GM19043 (cell line): ENCODE results near the gene APMAP.

Experiments used
- ATAC-seq: cut with Tn5 transposase; IDR thresholded peaks from one replicate; pipeline ENCODE4 v1.9.1; 2021; ENCODE audit warnings: low read depth; ENCODE audit not compliant: unreplicated experiment

The APMAP gene

DNA sequence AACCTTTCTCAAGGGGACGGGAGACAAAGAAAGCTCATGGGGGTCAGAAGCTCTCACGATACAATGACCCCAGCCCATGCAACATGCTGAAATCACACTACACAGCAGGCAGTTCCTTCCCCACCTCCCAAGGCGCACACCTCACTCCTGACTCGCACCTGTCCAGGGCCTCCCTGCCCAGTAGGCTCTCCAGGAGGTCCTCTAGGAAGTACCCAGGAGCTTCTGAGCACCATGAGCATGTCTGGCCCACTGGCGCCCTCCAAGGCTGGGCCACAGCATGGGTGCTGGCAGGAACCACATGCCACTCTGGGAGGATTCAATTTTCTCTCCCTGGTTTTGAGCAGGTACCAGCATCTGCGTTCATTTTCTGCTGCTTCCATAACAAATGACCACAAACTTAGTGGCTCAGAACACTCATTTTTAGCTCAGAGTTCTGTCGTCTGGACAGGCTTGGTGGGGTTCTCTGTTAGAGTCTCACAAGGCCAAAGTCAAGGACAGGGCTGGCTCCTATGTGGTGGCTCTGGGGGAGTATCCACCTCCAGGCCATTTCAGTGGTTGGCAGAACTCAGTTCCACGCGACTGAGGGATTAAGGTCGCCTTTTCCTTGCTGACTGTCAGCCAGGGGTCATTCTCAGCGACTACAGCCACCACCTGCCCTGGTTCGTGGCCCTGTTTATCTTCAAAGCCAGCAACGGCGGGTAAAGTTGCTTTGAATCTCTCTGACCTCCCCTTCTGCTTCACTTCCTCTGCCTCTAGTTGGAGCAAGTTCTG lies 32.7 kb upstream of the APMAP start:
- ATAC-seq: no peak

DNA sequence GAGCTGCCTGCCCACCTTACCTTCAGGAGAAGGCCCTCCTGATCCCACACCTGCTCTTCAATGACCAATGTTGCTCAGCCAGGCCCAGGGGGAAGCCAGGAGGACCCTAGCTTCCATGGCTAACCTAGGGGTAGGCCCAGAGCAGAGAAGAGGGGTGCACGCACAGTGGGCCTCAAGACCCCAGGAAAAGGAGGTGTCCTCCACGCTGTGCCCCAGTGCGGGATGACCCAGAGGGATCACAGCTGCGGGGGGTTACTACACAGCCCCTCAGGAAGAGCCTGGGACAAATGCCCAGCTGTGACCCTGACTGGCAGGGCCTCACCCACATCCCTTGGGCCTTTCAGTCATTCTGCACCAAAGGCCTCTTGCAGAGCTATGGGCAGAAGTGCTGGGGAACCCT lies 31.6 kb upstream of the APMAP start:
- ATAC-seq: no peak

DNA sequence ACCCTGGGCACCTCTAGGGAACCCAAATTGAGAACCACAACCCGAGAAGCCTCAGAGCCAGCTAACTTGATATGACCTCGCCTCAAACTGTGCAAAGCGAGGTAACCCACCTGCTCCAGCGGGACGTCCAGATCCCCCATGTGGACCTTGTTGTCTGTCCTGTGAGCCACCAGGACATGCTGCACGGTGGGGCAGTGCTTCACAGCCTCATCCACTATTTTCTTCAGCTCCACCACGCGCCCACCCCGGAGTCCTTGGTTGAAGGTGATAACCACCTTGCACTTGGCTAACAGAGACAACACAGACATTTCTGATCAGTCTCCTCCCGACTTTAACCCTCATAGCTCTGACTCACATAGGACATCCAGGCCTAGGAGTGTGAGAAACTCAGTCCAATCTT lies 30.8 kb upstream of the APMAP start:
- no peak for ATAC-seq

DNA sequence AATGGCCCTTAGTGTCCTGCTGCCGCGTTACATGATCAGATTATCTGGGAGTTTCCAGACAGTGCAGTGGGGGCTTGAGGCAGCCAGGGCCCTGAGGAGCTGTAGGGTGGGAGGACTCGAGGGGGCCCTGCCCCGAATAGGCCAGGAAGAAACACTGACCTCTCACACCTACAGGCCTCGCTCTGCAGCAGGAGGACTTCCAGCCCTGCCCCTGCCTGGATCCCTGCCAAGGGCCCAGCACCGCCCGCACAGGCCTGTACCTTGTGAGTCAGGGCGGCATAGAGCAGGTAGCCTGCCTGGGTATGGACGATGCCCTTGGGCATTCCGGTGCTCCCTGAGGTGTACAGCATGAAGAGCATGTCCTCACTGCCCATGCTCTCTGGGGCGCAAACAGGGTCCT lies 30.1 kb upstream of the APMAP start:
- ATAC-seq: no peak

DNA sequence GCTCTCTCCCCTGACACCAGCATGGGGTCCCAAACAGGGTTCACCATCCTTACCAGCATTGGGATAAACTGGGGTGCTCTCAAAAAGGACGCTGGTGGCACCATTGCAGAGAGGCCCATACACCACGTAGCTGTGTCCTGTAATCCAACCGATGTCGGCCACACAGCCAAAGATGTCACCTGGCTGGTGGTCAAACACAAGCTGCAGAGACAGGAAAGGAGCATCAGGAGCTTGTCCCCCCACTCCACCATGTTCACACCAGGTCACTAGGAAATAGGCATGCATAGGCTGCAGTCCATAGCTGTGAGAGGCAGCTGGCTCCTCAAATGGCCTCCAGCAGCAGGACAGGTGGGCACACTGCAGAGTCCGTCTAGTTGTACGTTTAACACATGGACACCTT lies 28.8 kb upstream of the APMAP start:
- ATAC-seq: no peak

DNA sequence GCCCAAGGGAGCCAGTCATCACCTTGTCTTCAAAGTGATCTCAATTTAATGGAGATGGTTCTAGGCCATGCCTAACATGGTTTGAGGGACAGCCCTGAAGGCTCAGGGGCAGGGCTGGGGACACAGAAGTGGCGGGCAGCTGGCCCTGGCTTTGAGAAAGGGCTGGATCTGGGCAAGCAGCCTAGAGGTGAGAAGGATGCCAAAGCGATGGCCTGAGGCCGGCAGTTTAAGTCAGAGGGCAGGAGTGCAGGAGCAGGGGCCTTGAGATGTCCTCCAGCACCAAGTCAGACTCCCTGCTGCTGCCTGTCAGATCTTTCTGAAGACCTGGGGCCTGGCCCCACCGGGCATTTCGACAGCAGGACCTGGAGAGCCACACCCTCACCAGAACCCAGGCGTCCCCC lies 28.4 kb upstream of the APMAP start:
- ATAC-seq: no peak

DNA sequence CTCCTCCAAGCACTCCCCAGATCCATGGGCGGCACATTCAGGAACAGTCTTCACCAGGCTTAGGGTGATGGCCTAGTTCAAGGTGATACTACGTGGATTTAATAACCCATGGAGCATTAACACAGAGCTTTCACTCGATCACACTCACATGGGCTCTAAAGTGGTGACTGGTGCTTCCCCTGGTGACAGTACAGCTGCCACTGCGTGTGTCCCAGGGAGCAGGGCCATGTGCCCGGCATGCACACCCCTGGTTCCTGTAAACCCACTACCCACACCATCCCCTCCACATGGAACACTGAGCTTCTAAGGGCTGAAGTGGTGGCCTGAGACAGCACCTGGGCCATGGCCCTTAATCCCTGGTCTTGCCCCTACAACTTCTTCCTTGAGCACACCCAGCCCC lies 27.8 kb upstream of the APMAP start:
- ATAC-seq: no peak

DNA sequence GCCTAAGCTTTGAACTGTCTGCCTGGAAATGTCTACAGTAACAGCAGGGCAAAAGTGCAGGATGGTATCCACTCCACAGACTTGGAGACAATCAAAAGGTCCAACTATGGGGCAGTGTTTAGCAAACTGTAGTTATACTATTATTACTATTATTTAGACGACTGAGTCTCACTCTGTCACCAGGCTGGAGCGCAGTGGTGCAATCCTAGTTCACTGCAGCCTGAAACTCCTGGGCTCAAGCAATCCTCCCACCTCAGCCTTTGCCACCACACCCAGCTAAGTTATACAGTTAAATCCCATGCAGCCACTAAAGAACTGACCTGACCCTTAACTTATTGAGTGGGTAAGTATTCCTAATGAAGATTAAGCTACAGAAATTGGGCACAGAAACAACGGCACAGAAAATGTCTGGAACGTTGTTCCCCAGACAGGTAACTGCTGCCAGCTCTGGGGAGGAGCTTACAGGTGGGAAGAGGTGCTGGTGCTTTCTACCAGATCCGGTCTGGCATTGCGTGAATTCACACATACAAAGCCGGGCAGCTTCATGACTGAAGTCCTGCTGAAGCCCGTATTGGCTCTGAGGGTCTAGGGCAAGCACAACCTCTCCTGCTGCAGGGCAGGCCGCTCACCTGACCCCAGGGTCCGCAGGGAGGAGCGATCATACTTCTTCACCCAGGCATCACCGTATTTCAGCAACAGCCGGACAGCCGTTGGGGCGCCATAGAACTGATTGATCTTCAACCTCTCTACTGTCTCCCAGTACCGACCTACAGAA lies 27.0 kb upstream of the APMAP start:
- no peak for ATAC-seq

DNA sequence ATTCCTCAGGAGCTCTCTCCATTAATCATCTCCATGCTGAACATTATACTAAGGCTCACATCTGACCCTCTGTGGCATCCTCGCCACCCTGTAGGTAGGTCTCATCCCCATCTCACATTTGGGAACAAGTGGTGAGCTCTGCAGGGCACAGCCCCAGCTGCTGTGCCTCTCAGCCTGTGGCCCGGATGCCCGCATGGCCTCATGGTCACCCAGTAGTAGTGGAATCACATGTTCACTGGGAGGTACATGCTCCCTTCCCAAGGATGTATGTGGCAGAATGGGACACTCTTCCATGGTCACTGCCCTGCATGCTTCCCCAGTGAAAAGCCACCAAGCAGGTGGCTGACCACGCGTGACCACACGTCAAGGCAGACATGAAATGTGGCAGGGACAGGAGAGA lies 26.3 kb upstream of the APMAP start:
- ATAC-seq: no peak

DNA sequence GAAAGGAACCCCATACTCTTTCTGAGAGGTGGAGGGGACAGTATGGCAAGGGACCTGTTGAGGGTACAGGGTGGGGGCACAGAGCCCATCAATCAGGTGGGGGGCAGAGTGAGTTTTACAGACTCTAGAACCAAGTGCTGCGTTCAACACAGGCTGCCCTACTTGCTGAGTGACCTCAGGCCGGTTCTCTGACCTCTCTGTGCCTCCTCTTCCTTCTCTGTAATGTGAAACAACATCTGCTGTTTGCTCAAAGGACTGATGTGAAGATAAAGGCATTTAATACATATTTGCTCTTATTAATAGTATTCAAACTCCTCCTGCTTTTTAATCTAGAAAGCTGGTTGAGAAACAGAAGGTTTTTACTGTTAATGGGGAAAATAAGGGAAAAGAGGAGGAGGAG lies 25.9 kb upstream of the APMAP start:
- ATAC-seq: no peak

DNA sequence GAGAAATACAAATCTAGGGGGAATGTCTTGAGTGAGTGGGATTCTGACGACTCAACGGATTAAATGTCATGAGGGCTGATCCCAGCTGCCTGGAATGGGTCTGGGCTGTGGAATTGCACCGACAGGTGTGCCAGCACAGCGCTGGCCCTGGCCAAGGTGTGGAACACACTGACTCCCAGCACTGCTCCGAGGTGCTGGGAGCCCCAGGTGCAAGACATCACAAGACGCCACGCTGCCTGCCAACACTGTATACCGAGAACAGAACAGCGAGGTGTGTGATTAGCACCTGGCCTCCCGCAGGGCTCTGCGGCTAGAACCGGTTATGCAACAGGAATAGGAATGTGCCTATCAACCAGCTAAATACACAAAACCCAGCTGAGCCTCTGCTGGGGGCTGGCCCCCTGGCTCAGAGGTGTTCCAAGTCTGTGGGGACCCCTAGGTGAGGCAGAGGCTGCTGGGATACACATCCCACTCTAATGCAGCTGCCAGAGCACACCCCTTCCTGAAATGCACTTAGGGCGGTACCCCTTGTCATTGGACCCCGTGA lies 24.8 kb upstream of the APMAP start:
- no peak for ATAC-seq

DNA sequence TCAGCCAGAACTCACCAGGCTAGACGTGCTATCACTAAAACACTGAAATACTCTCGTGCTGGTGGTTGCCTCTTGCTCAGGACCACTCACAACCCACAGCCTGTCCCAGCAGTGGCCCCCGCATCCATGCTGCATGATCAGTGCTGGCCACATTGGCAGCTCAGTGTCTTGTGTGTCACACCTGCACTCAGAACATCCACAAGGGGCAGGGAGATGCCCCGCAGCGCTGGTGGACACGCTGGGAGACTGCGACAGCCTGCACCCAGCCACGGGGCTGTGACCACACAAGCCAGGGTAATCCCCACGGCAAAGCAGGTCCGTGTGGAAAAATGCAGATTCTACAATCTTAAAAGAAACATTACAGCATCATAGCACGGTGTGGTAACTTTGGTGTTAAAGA lies 23.9 kb upstream of the APMAP start:
- ATAC-seq: no peak

DNA sequence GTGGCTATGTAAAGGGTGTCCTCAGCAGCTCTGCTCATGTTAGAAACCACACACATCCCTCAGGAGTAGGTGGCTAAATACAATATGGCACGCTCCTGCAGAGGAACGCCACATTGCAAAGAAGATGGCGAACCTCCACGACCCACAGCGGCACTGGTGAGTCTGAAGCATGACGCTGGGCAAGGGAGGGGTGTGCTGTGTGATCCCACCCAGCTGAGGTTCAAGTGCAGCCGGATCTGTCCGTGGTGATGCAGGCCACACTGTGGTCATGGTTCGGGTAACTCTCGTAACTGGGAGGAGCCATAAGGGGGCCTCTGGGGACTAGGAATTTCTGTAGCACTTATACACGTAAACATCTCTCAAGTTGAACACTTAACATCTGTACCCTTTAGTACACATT lies 23.4 kb upstream of the APMAP start:
- ATAC-seq: no peak

DNA sequence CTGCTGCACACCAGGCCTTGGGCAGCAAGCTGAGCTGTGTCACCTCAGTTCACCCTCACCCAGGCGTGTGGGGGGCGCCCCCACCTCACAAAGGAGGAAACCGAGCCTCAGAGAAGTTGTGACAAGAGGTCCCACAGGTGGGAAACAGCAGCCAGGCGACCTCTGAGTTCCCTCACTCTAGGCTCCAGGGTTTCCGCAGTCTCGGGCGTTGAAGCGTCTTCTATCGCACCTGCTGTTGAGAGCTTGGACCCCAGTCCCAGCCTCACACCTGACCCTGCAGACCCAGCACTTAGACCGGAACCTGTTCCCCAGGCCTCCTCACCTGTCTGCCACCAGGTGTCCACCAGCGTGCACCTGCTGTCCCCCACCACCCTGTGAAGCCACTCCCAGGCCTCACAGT lies 22.3 kb upstream of the APMAP start:
- no peak for ATAC-seq

DNA sequence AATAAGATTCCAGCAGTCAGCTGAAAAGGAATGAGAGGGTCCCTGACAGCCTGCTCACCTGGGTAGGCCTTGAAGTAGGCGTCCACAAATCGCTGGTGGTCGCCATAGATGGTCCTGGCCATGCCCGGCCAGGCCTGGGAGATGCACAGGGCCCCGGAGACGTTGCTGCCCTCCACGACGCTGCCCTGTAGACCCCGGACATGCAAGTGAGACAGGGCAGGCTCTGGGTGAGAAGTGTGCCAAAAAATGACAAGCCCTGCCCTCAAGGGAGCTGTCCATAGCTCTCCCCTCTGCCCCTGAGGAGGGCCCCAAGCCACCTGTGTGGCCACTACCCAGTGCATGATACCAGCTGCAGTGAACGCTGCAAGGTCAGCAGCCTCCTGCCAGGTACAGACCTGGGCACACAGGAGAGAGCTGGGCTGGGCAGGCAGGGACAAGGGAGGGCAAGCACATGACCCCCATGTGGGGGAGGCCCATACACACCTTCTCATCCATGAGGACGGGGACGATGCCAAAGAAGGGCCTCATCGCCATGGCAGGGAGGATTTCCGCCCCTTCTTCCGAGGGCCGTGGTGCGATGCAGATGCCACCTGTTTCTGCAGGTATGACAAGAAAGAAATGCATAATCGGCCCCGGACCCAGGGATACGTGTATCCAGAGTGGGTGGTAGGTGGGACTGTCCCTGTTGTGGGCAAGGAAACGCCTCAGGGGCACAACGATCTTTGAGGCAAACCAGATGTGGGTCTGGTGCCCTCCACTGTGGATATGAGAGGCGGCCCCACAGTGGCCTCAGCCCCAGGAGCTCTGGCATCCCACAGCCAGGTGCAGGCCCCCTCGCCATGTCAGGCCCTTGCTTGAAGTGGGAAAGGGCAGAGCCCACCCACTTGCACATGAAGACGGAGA lies 21.2 kb upstream of the APMAP start:
- ATAC-seq: no peak

DNA sequence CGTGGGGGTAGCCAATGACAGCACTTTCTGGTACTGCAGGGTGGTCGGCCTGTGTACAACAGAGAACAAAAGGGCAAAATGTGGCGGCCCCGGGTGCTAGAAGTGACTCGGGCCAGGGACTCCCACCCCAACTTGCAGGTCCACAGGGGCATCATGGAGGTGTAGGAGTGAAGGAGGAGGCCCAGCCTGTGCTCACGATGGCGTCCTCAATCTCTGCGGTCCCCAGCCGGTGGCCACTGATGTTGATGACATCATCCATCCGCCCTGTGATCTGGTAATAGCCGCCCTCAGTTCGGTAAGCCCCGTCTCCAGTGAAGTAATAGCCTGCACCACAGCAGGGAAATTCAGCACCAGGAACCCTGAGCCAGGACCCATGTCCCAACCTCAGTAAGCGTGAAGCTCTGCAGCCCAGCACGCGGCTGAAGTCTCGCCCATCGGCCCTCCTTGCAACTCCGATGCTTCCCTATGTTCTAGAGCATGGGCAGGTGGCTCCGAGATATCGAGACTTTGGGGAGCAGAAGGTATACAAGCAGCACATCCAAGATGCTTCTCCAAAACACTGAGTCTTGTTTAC lies 20.2 kb upstream of the APMAP start:
- ATAC-seq: no peak

DNA sequence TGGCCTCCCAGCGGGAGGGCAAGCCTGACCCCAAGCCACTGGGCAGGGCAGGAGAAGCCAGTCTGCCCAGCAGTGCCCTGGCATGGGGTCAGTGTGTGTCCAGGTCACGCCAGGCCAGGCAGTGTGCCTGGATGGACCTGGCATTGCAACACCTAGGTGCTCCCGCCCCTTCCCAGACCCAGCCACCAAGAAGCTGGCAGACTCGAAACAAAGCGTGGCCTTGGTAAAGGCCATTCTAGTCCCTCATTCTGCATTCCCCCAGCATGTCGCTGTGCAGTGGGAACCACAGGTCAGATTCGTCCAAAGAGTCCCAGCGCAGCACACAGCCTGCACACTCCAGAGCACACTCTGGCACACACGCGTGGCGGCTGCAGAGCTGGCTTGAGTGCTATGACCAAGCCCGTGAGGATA lies 19.3 kb upstream of the APMAP start:
- ATAC-seq: no peak

DNA sequence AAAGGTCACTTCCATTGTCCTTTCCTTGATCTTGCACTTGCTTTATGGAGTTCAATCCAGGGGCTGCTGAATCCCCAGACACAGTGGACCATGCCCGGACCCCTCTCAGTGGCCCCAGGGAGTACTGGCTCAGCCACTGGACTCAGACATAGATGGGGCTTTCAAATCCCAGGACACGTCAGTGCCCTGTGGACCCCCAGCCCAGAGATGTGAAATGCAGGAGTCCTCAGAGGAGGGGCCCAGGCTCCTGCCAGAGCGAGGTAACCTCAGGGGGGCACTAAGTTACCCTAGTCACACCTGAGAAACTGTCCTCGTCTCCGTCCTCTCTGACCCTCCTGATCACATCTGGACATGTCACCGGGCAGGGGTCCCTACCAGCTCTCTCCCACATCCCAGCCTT lies 18.7 kb upstream of the APMAP start:
- ATAC-seq: no peak

DNA sequence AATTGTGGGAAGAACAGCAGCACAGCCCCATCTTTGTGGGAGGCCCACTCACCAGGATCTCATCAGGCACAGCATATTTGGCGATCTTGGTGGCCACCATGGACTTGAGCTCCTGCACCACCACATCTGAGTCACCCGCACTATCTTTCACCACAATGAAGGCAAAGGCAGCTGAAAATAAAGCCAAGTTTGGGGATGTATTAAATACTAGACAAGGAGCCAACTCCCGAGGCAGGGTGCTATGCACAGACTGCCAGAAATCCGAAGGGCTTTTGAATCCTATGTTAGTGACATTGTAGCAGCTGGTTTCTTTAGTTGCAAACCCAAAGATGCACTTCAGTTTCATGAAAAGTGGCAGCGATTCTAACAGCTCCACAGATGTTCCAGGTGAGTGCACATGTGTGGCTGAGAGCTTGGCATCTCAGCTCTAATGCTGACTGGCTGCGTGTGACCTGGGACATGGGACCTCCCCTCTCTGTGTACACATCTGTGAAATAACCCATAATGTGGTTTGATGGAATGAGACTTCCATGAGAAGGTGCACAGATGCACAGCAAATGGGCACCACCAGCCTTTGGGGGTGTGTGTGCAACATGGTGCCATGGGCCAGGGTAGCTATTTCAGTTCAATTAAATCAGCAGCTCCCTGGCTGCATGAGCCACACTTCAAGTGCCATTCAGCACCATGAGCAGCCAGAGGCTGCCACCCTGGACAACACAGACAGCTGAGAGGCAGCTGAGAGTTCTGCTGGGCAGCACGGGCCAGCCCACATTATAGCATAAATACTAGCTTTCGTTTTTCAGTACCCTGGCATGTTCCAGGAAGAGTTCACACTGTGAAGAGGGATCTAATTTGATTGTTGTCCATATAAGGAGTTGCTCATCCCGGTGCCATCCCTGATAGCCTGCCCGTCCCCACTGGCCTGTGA lies 16.9 kb upstream of the APMAP start:
- ATAC-seq: no peak
